ENCODE measurements around the gene HBA1. TPM values are rescaled to one million over a fixed set of nuclear protein-coding genes. Genes with fewer than 3 reads are reported as not detected.

The HBA1 gene
- total and polyA plus RNA-seq, 2 of the 8 experiments (the other 6 are each of a cell fraction or from before 2014, with no cell fraction given) = 2.3 TPM

GRCh38 chr16:180681-181564, 4.4 kb downstream of the HBA1 start (continued):
- TF ChIP-seq EZH2 (IDR thresholded peaks at IDR 0.05; ENCODE audit: low read depth, low read length, severe bottlenecking) (peak; percentile 45), SIRT6 (IDR thresholded peaks at IDR 0.05; ENCODE audit: low read length) (no peak), RFX5 (IDR thresholded peaks at IDR 0.05; ENCODE audit: borderline replicate concordance, low read depth, low read length) (no peak), CHD2 (IDR thresholded peaks at IDR 0.05; ENCODE audit: low read length) (peak; percentile 95), GTF2F1 (IDR thresholded peaks at IDR 0.05; ENCODE audit: borderline replicate concordance, low read depth, low read length) (no peak), EP300 (IDR thresholded peaks at IDR 0.05; ENCODE audit: borderline replicate concordance in 1 of 2, low read depth in 2 of 2, low read length in 2 of 2) (no peak), SP4 (IDR thresholded peaks at IDR 0.05; ENCODE audit: low read length) (peak; percentile 26; the same call in 1 of the 2 replicates), HDAC6 (IDR thresholded peaks at IDR 0.05; ENCODE audit: low read depth, low read length) (no peak), SP2 (IDR thresholded peaks at IDR 0.05; ENCODE audit: low read length) (no peak), TCF12 (IDR thresholded peaks at IDR 0.05; ENCODE audit: low read depth, low read length) (peak; percentile 72; the same call in 1 of the 2 replicates), SAP30 (IDR thresholded peaks at IDR 0.05; ENCODE audit: insufficient read depth, insufficient replicate concordance, low read length) (no peak), BCL11A (IDR thresholded peaks at IDR 0.05; ENCODE audit: low read depth in 2 of 2, low read length in 2 of 2) (no peak), ZNF274 (IDR thresholded peaks at IDR 0.05; ENCODE audit: borderline replicate concordance, extremely low read depth, low read length) (no peak), NANOG (IDR thresholded peaks at IDR 0.05; ENCODE audit: insufficient read depth, low read depth, low read length, poor library complexity, severe bottlenecking) (no peak), CTBP2 (IDR thresholded peaks at IDR 0.05; ENCODE audit: borderline replicate concordance, insufficient read depth, insufficient read length, low read length) (no peak), JUND (IDR thresholded peaks at IDR 0.05; ENCODE audit: low read length) (no peak), KDM5A (IDR thresholded peaks at IDR 0.05; ENCODE audit: low read length) (no peak), POLR2A (IDR thresholded peaks at IDR 0.05; ENCODE audit: control extremely low read depth in 1 of 2, low read depth in 2 of 2, low read length in 2 of 2) (peak in 1 of 2 experiments; percentile 22; a peak in 1 of 3 replicates), CTCF (IDR thresholded peaks at IDR 0.05; ENCODE audit: control extremely low read depth in 1 of 3, insufficient read depth in 1 of 3, low read depth in 1 of 3, low read length in 3 of 3) (no peak)
